Measurements from ENCODE around the gene C2. TPM values are rescaled to one million over a fixed set of nuclear protein-coding genes. Genes with fewer than 3 reads are reported as not detected.

C2 gene
- total RNA-seq, 1 experiment from 2014 or later = 0.66 TPM

GRCh38 chr6:31947864-31948263 lies 20.3 kb downstream of the C2 start:
- H4K20me1 ChIP-seq (ENCODE audit: control insufficient read depth, insufficient read depth, insufficient read length) = peaks cover 2% of the 10 kb centered on the region
- Mint-ChIP-seq H3K27me3 (ENCODE audit: low read depth) (peaks cover 52% of the 10 kb centered on the region), H3K4me3 (no peak overlapping the region; a peak in 1 of 5 replicates), H3K4me1 (peaks cover 5 to 8% of the 10 kb centered on the region in 2 experiments; a peak in 3 of 4 replicates), H3K27ac (no peak overlapping the region), H3K9me3 (no peaks in the 10 kb centered on the region), H3K36me3 (ENCODE audit: insufficient read depth in 1 of 3, low read depth in 3 of 3) (peaks cover 0 to 27% (median 11%) of the 10 kb centered on the region in 3 experiments; a peak in 5 of 7 replicates)
- H3K23ac ChIP-seq (ENCODE audit: insufficient read length, low read depth, low read length) = no peak overlapping the region
- H3K23me2 ChIP-seq (ENCODE audit: insufficient read length, low read depth, low read length, poor library complexity, severe bottlenecking) = no peaks in the 10 kb centered on the region
- no peak for DNase-seq
- no peak overlapping the region for H2BK20ac ChIP-seq (ENCODE audit: low read depth, low read length, poor library complexity, severe bottlenecking)
- H3K4me2 ChIP-seq (ENCODE audit: insufficient read depth, insufficient read length, low read length) = no peak overlapping the region
- no peak overlapping the region for H2AK5ac ChIP-seq (ENCODE audit: insufficient read length, low read length)
- H2BK15ac ChIP-seq (ENCODE audit: low read depth, low read length) = no peak overlapping the region
- no CpG with 5 or more reads among the region's 4 CpGs for WGBS (ENCODE audit: extremely low coverage, insufficient read length, low lambda C conversion rate)
- H4K8ac ChIP-seq (replicated peaks; ENCODE audit: insufficient read length, low read depth, low read length) = no peak overlapping the region
- H3T11ph ChIP-seq (ENCODE audit: low read length) = no peak overlapping the region
- no peak overlapping the region for H3K18ac ChIP-seq (ENCODE audit: insufficient read length, low read depth, low read length)
- no peak overlapping the region for H2BK120ac ChIP-seq (ENCODE audit: low read depth, low read length, poor library complexity, severe bottlenecking)
- no peak for TF ChIP-seq CTCF (conservative IDR thresholded peaks at IDR 0.05)
- no peak overlapping the region for H4K91ac ChIP-seq (ENCODE audit: insufficient read length, low read depth, low read length)
- no peak overlapping the region for H4K5ac ChIP-seq (ENCODE audit: insufficient read length, low read depth, low read length)
- H2BK5ac ChIP-seq (ENCODE audit: insufficient read length, low read length) = no peak overlapping the region
- H3K4ac ChIP-seq (ENCODE audit: low read depth, low read length) = no peak overlapping the region
- no peak overlapping the region for H2BK12ac ChIP-seq (ENCODE audit: insufficient read length, low read depth, low read length)
- H3K79me1 ChIP-seq (ENCODE audit: insufficient read depth, low read depth, low read length, poor library complexity, severe bottlenecking) = no peaks in the 10 kb centered on the region
- no peaks in the 10 kb centered on the region for H3K4me1 ChIP-seq (ENCODE audit: insufficient read depth, low read length)
- no peak overlapping the region for H3K27ac ChIP-seq (ENCODE audit: insufficient read length, low read depth, low read length)
- no peaks in the 10 kb centered on the region for H3K79me2 ChIP-seq (ENCODE audit: insufficient read depth, low read length)
- no peak overlapping the region for H3K9ac ChIP-seq (ENCODE audit: extremely low read depth, insufficient read length, low read length)
- H3K9me3 ChIP-seq (ENCODE audit: control insufficient read depth, low read depth, low read length) = no peaks in the 10 kb centered on the region
- H2AFZ ChIP-seq (ENCODE audit: low read length) = no peak overlapping the region
- no peak overlapping the region for H3K14ac ChIP-seq (ENCODE audit: insufficient read depth, low read length)
- no peak overlapping the region for H3K56ac ChIP-seq (ENCODE audit: insufficient read length, low read depth, low read length)
- no peaks in the 10 kb centered on the region for H3K27me3 ChIP-seq (ENCODE audit: insufficient read depth, low read length)

Measured in H9 (cell line).